Measurements from ENCODE around the gene OSMR. TPM values are rescaled to one million over a fixed set of nuclear protein-coding genes. Genes with fewer than 3 reads are reported as not detected.

Gene OSMR
- total and polyA plus RNA-seq, 12 donors: 3.9 to 33.4 (median 8.3) TPM

GRCh38 chr5:38888041-38888440 is 42.2 kb downstream of the OSMR start:
- H3K27me3 ChIP-seq: peaks cover 0 to 5% (median 0%) of the 10 kb centered on the region in 7 donors
- intact Hi-C loops (cut with DNase I): no loop called here
- H3K27ac ChIP-seq: no peak overlapping the region
- WGBS, 2 donors: 66 to 74% methylated on average over 8 of the region's 8 CpGs
- TF ChIP-seq CTCF (IDR thresholded peaks at IDR 0.05): no peak
- no peak for DNase-seq
- no peaks in the 10 kb centered on the region for H3K9me3 ChIP-seq
- H3K4me3 ChIP-seq: no peak overlapping the region
- no peak for ATAC-seq
- H3K36me3 ChIP-seq: peaks cover 0 to 90% (median 14%) of the 10 kb centered on the region in 9 donors
- H3K4me1 ChIP-seq: peaks cover 0 to 3% (median 0%) of the 10 kb centered on the region in 9 donors

GRCh38 chr5:38889424-38889823 is 43.6 kb downstream of the OSMR start:
- intact Hi-C loops (cut with DNase I): no loop called here

GRCh38 chr5:38891563-38891962 is 45.8 kb downstream of the OSMR start:
- 96 to 97% methylated on average over 6 of the region's 6 CpGs for WGBS, 2 donors
- intact Hi-C loops (cut with DNase I): no loop called here
- H3K36me3 ChIP-seq: peaks cover 0 to 55% (median under 1%) of the 10 kb centered on the region in 9 donors
- H3K27ac ChIP-seq: no peak overlapping the region
- peaks cover 0 to 5% (median 0%) of the 10 kb centered on the region in 7 donors for H3K27me3 ChIP-seq
- no peak overlapping the region for H3K4me3 ChIP-seq
- TF ChIP-seq CTCF (IDR thresholded peaks at IDR 0.05): no peak
- ATAC-seq (peak in 1 of 8 donors; percentile 22), DNase-seq (no peak)
- H3K4me1 ChIP-seq: no peaks in the 10 kb centered on the region
- peaks cover 0 to 30% (median 16%) of the 10 kb centered on the region in 11 donors for H3K9me3 ChIP-seq

More at GRCh38 chr5:38889424-38889823, 43.6 kb downstream of the OSMR start:
- Histone ChIP-seq H3K27ac (no peak overlapping the region), H3K9me3 (peaks cover 0 to 9% (median 0%) of the 10 kb centered on the region in 11 donors), H3K27me3 (peaks cover 0 to 5% (median 0%) of the 10 kb centered on the region in 7 donors), H3K4me1 (no peaks in the 10 kb centered on the region), H3K36me3 (peaks cover 0 to 76% (median 12%) of the 10 kb centered on the region in 9 donors), H3K4me3 (no peak overlapping the region)
- WGBS, 2 donors: 94 to 96% methylated on average over 1 of the region's 1 CpG
- TF ChIP-seq CTCF (IDR thresholded peaks at IDR 0.05): no peak
- ATAC-seq (no peak), DNase-seq (no peak)

GRCh38 chr5:38892363-38892762 is 46.6 kb downstream of the OSMR start:
- intact Hi-C loops (cut with DNase I): no loop called here
- no peak for TF ChIP-seq CTCF (IDR thresholded peaks at IDR 0.05)
- H3K9me3 ChIP-seq: peaks cover 0 to 38% (median 19%) of the 10 kb centered on the region in 11 donors
- peaks cover 0 to 5% (median 0%) of the 10 kb centered on the region in 7 donors for H3K27me3 ChIP-seq
- no peak overlapping the region for H3K27ac ChIP-seq
- ATAC-seq: no peak
- no peak for DNase-seq
- WGBS, 2 donors: 97% methylated on average over 3 of the region's 3 CpGs
- H3K4me3 ChIP-seq: no peak overlapping the region
- no peaks in the 10 kb centered on the region for H3K4me1 ChIP-seq
- H3K36me3 ChIP-seq: peaks cover 0 to 48% (median 0%) of the 10 kb centered on the region in 9 donors

All from heart right ventricle (tissue), 16 donors.